ENCODE measurements around the gene RNU6-9. TPM values are rescaled to one million over a fixed set of nuclear protein-coding genes. Genes with fewer than 3 reads are reported as not detected.
"Not testable (repeated sequence)": the region's sequence is repeated elsewhere in the genome, so short reads cannot be mapped to it uniquely, and the experiment has no call there.

Gene RNU6-9
- total RNA-seq, 4 donors from 2014 or later: not detected

GRCh38 chr19:853014-853585 lies 40.2 kb upstream of the RNU6-9 start:
- Histone ChIP-seq H3K27me3 (peaks cover 9 to 18% of the 10 kb centered on the region in 2 donors), H3K27ac (no peak overlapping the region), H3K36me3 (no peaks in the 10 kb centered on the region), H3K4me3 (no peak overlapping the region), H3K9me3 (no peaks in the 10 kb centered on the region), H3K4me1 (peaks cover 3% of the 10 kb centered on the region in 2 donors)
- intact Hi-C loops (cut with DNase I; ENCODE audit: low total_unique reads): no loop called here
- DNase-seq: no peak
- TF ChIP-seq CTCF (IDR thresholded peaks at IDR 0.05) (no peak), POLR2A (IDR thresholded peaks at IDR 0.05) (no peak)

GRCh38 chr19:853614-854220 lies 39.6 kb upstream of the RNU6-9 start:
- intact Hi-C loops (cut with DNase I; ENCODE audit: low total_unique reads); H3K4me1 ChIP-seq; H3K4me3 ChIP-seq; DNase-seq; H3K27ac ChIP-seq; H3K9me3 ChIP-seq; H3K36me3 ChIP-seq: not testable (repeated sequence)
- peaks cover 9 to 18% of the 10 kb centered on the region in 2 donors for H3K27me3 ChIP-seq

GRCh38 chr19:854549-854948 lies 38.7 kb upstream of the RNU6-9 start:
- Histone ChIP-seq H3K27me3 (peaks cover 9 to 21% of the 10 kb centered on the region in 2 donors), H3K9me3 (no peaks in the 10 kb centered on the region), H3K27ac (no peak overlapping the region), H3K4me3 (no peak overlapping the region), H3K36me3 (no peaks in the 10 kb centered on the region), H3K4me1 (peaks cover 0 to 3% of the 10 kb centered on the region in 2 donors)
- TF ChIP-seq POLR2A (IDR thresholded peaks at IDR 0.05) (no peak), CTCF (IDR thresholded peaks at IDR 0.05) (no peak)
- intact Hi-C loops (cut with DNase I; ENCODE audit: low total_unique reads): no loop called here
- DNase-seq: no peak

DNA sequence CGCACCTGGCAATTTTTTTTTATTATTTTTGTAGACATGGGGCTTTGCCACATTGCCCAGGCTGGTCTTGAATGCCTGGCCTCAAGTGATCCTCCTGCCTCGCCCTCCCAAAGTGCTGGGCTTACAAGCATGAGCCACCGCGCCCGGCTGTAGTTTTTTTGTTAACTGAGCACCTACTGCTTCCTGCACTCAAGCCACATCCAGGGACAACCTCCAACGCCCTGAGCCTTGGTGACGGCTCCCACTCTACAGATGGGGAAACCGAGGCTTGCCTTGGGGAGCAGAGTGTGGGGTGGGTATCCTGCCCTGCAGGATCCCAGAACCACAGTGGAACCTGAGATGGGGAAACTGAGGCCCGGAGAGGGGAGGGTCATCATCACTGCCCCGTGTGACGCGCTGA lies 38.1 kb upstream of the RNU6-9 start:
- H3K9me3 ChIP-seq: no peaks in the 10 kb centered on the region
- no peak overlapping the region for H3K27ac ChIP-seq
- H3K36me3 ChIP-seq: no peaks in the 10 kb centered on the region
- no peak for TF ChIP-seq CTCF (IDR thresholded peaks at IDR 0.05)
- no peak for TF ChIP-seq POLR2A (IDR thresholded peaks at IDR 0.05)
- no peak overlapping the region for H3K4me3 ChIP-seq
- H3K27me3 ChIP-seq: peaks cover 9 to 27% of the 10 kb centered on the region in 2 donors
- no peak for DNase-seq
- peaks cover 3% of the 10 kb centered on the region in 2 donors for H3K4me1 ChIP-seq
- intact Hi-C loops (cut with DNase I; ENCODE audit: low total_unique reads): no loop called here

DNA sequence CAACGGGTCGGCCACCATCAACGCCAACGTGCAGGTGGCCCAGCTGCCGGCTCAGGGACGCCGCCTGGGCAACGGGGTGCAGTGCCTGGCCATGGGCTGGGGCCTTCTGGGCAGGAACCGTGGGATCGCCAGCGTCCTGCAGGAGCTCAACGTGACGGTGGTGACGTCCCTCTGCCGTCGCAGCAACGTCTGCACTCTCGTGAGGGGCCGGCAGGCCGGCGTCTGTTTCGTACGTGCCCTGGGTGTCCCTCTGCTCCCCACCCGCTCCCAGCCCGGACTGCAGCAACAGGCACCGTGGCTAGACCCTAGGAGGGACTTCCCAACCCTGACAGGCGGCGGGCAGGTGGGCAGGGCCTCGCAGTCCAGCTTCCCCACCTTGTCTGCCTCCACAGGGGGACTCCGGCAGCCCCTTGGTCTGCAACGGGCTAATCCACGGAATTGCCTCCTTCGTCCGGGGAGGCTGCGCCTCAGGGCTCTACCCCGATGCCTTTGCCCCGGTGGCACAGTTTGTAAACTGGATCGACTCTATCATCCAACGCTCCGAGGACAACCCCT lies 37.6 kb upstream of the RNU6-9 start:
- TF ChIP-seq POLR2A (IDR thresholded peaks at IDR 0.05): no peak
- TF ChIP-seq CTCF (IDR thresholded peaks at IDR 0.05): no peak
- Histone ChIP-seq H3K36me3 (no peaks in the 10 kb centered on the region), H3K4me3 (no peak overlapping the region), H3K4me1 (peaks cover 3 to 8% of the 10 kb centered on the region in 2 donors), H3K9me3 (no peaks in the 10 kb centered on the region), H3K27me3 (peaks cover 9 to 32% of the 10 kb centered on the region in 2 donors), H3K27ac (no peak overlapping the region)
- intact Hi-C loops (cut with DNase I; ENCODE audit: low total_unique reads): no loop called here
- no peak for DNase-seq

Measured in uterus (tissue), 4 donors.